ENCODE measurements around the gene GIMAP2.

The GIMAP2 gene

GRCh38 chr7:150734254-150734653, 48.7 kb downstream of the GIMAP2 start:
- DNase-seq = no peak

GRCh38 chr7:150735596-150736358, 50.3 kb downstream of the GIMAP2 start:
- no peak for DNase-seq

- no peak for DNase-seq
These were observed 51.4 kb downstream of the GIMAP2 start for GRCh38 chr7:150736864-150737263.

- DNase-seq = peak; percentile 60
These were observed 52.0 kb downstream of the GIMAP2 start, which contains the start of gene GIMAP5 for GRCh38 chr7:150737265-150738055. TSS of gene GIMAP5 (plus strand) at chr7:150737418. CDS start at chr7:150740885, 3,467 bp downstream.

- peak; percentile 65 for DNase-seq
These were observed 52.6 kb downstream of the GIMAP2 start for GRCh38 chr7:150738092-150738491.

- DNase-seq = no peak
These were observed 53.1 kb downstream of the GIMAP2 start for GRCh38 chr7:150738591-150739001.

- no peak for DNase-seq
These were observed 53.5 kb downstream of the GIMAP2 start for GRCh38 chr7:150739033-150739432.

- peak; percentile 34 for DNase-seq
These were observed 54.5 kb downstream of the GIMAP2 start for GRCh38 chr7:150740053-150740452.

GRCh38 chr7:150742286-150742968, 56.9 kb downstream of the GIMAP2 start:
- no peak for DNase-seq

Measured in CD4-positive, alpha-beta T cell treated with Interleukin-12 subunit alpha and Interleukin-12 subunit beta, for 1 hour (primary cell).